CMK (cell line): Measurements from ENCODE around the gene PTPN2.
"Not testable (repeated sequence)": the region's sequence is repeated elsewhere in the genome, so short reads cannot be mapped to it uniquely, and the experiment has no call there.

Experiments
- DNase-seq: peaks from one replicate; pipeline ENCODE4 v3.0.0-alpha.2; 2010; ENCODE audit warnings: low read depth

The PTPN2 gene

DNA sequence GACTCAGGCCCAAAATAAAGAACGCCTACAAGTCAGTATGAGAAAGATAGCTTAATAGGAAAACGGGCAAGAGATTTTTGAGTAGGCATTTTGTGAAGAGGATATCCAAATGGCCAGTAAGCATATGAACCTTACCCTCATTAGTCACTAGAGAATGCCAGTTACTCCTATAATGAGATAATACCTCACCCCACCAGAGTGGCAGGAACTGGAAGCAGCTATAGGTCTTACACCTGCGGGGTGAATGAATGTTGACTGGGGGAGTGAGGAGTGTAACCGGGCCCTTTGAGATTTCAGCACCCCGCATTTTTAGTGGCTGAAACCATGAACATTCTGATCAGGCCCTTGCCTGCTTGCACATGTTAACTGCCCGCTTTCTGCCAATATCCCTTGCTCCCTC lies 7.5 kb upstream of the PTPN2 start:
- no peak for DNase-seq

DNA sequence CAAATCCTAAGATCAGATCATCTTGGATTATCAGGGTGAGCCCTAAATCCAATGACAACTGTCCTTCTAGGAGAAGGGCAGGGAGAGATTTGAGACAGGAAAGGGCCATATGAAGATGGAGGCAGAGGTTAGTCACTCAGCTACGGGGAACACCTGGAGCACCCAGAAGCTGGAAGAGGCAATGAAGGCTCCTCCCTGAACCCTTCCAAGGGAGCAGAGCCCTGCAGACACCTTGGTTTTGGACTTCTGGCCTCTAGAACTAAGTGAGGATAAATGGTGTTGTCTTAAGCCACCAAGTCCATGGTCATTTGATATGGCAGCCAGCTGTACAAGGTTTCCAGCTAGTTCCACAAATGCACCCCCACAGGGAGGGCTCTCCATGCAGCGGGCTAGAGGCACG lies 6.9 kb upstream of the PTPN2 start:
- DNase-seq, result no peak

GRCh38 chr18:12886498-12887126 lies 2.6 kb upstream of the PTPN2 start:
- DNase-seq, result no peak

DNA sequence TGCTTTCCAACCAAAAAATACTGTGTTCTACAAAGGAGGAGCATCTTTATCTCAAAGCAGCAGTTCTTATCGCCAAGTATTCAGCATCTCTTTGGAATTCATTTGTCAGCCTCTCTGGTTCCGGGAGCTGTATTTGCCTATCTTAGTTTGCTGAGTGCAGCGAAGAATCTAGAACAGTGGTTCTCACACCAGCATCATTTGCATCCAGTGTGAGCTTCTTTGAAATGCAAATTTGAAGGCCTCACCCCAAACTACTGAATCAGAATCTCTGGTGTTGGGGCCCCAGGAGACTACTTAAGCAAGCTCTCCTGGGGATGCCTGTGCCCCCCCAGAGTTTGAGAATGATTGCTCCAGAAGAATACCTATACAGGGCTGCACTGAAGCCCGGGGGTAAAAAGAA lies 1.5 kb upstream of the PTPN2 start:
- no peak for DNase-seq

DNA sequence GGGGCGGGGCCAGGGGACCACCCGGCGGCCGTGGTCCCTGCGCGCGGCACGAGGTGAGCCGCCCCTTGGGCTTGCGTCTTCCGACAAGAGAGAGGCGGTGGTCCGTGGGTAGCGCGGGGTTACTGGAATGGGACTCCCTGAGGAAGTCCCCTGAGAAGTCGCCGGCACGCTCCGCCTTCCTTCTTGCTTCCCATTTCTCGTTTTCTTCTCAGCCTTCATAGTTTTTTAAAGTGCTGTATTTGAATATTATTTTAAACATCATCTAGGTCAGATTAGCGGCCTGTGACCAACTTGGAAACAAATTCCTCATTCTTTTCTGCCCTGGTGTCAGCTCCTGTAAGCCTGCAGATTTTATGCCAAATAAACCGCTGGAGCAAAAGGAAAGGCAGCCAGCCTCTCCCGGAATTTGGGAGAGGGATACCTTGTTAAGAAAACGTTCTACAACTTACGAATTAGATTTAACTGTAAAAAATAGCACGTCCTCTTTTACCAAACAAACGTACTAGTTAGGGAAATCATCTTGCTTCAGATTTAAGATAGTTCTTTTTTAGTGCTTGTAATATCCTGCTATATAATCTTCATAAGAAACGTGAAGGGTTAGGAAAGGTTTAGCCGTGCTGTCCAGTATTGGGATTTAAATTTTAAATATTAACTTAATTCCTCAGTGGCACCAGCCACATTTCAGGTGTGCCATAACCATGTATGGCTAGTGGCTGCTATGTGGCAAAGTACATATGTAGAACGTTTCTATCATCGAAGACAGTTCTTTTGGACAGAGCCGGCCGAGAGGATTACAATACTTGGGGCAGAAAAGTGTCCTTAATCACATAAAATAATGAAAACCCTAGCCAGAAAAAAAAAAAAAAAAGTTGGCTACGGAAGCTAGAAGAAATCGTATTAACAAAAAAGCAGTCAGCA lies 628 bp upstream of the PTPN2 start:
- no peak for DNase-seq

DNA sequence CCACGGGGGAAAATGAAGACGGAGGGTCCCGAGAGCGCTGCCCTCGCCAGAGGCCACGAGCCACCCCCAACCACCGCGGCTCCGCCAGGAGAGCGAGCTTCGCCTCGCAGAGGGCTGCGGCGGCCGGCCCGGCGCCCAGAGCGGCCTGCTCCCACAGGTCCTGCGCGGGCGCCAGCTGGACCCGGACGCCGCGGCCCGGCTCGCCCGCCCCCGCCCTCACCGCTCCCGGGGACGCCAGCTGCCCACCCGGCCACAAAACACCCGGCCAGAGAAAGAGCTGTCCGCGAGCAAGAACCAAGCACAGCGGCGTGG lies 709 bp downstream of the PTPN2 start:
- no peak for DNase-seq

DNA sequence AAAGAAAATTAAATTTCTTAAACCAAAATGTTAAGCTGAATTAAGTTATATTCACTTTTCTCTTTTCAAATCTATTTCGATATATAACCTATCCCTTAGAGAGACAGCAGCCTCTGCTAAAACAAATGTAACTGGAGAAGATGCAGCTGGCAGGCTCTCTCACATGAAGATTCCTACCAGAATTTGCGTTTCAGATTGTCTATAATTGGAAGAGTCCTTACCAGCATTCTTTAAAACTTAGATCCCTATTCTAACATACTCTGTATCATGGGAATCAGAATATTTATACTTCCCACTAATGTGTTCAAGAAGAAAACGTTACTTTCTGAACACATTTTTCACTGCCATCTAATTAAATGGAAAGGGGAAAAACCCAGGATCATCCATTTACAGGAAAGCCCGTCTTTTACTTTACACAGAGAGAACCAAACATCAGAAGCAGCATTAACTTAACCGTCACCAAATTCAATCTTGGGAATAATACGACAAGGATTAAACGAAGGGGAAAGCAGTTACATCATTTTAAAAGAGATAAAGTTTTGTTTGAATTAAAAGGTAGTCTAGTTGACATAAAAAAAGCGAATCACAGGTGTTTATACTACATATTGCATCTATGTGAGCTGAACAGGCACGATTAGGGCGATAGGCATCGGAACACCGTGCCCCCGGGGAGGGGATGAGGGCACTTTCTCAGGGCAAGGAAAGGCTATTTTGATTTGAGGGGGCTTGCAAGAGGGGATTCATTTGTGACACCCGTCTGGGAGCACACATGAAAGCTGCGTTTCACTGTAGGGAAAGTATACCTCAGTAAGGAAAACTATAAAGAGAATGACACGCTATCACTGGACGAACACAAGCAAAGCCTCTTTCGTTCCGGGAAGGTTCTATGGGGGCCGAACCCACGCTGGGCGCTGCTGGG lies 1.3 kb downstream of the PTPN2 start:
- DNase-seq, result no peak

- DNase-seq, result no peak
Measured at GRCh38 chr18:12880541-12880910, 3.5 kb downstream of the PTPN2 start.

DNA sequence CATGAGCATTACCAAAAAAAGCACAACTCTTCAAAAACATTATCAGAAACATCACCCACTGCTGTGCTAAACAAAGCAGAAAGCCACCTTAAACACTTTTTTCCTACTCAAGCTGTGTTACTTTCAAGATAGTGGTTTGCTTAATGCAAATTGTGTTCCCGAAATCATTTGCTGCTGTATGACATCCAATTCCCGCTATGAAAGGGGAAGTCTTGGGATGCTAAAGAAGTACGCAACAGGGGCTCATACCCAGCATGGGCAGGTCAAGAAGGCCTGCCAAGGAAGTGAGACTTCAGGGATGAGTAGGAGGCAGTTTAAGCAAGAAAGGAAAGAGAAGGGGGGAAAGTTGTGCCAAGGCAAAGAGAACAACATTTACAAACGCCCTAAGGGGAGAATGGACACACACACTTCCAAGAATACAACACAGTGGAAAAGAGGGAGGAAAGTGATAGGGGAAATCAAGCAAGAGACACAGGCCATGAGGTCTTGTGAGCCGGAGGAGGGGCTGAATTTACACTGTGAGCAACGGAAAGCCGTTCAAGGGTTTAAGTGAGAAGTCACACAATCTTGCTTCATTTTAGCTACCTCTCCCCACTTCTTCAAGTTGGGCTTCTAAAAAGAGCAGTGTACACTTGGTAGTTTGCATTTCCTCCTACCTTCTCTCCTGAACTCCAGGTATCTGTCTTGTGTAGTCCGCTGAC lies 4.0 kb downstream of the PTPN2 start:
- DNase-seq, result no peak

GRCh38 chr18:12874992-12875391 lies 9.0 kb downstream of the PTPN2 start:
- DNase-seq, result not testable (repeated sequence)

DNA sequence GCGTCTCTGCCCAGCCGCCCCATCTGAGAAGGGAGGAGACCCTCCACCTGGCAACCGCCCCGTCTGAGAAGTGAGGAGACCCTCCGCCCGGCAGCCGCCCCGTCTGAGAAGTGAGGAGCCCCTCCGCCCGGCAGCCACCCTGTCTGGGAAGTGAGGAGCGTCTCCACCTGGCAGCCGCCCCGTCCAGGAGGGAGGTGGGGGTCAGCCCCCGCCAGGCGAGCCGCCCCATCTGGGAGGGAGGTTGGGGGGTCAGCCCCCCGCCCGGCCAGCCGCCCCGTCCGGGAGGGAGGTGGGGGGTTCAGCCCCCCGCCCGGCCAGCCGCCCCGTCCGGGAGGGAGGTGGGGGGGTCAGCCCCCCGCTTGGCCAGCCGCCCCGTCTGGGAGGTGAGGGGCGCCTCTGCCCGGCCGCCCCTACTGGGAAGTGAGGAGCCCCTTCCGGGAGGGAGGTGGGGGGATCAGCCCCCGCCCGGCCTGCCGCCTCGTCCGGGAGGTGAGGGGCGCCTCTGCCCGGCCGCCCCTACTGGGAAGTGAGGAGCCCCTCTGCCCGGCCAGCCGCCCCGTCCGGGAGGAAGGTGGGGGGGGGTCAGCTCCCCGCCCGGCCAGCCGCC lies 10.0 kb downstream of the PTPN2 start:
- DNase-seq, result not testable (repeated sequence)

GRCh38 chr18:12872408-12872807 lies 11.6 kb downstream of the PTPN2 start:
- DNase-seq, result no peak

DNA sequence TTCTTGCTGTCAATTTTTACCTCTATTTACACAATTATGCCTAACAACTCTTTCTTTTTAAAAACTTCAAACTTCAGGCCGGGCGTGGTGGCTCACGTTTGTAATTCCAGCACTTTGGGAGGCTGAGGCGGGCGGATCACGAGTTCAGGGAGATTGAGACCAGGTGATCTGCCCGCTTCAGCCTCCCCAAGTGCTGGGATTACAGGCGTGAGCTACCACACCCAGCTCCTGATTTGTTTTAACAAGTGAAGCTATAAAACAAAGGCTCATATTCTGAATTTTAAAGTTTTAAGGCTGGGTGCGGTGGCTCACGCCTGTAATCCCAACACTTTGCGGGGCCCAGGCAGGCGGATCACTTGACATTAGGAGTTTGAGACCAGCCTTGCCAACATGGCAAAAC lies 15.5 kb downstream of the PTPN2 start:
- no peak for DNase-seq

GRCh38 chr18:12867441-12868123 lies 16.5 kb downstream of the PTPN2 start:
- DNase-seq, result no peak

GRCh38 chr18:12863687-12864216 lies 20.3 kb downstream of the PTPN2 start:
- DNase-seq, result no peak

GRCh38 chr18:12862874-12863482 lies 21.1 kb downstream of the PTPN2 start:
- DNase-seq, result no peak

GRCh38 chr18:12862467-12862866 lies 21.6 kb downstream of the PTPN2 start:
- DNase-seq, result no peak

GRCh38 chr18:12861637-12862036 lies 22.4 kb downstream of the PTPN2 start:
- no peak for DNase-seq

GRCh38 chr18:12860530-12860929 lies 23.5 kb downstream of the PTPN2 start:
- DNase-seq, result no peak

GRCh38 chr18:12858991-12859390 lies 25.0 kb downstream of the PTPN2 start:
- DNase-seq, result no peak
